Transverse colon (tissue), 3 donors: ENCODE measurements around the gene AURKA.

Experiments used
- EP300 ChIP-seq: sonication (generic); formaldehyde crosslinking; IDR thresholded peaks from one replicate; pipeline ENCODE4 v1.6.1; 2017; ENCODE audit warnings: antibody characterized with exemption, low read depth
- POLR2A ChIP-seq: fragments of 450-650 bp; IDR thresholded peaks from one replicate; pipeline ENCODE4 v1.6.1; 2016; ENCODE audit warnings: antibody characterized with exemption, mild to moderate bottlenecking, moderate library complexity
- TF ChIP-seq, protein P1 (sequence below), 5 experiments: fragments of 200-600 bp in 3 of 5; fragments of 450-650 bp in 2 of 5; sonication (generic) in 3 of 5; IDR thresholded peaks; 1 replicate in 2 of 5; 2 replicates in 3 of 5; pipeline ENCODE4 v1.5.1; 2016 to 2017; ENCODE audit warnings: antibody characterized with exemption in 5 of 5, inconsistent platforms in 3 of 5, mild to moderate bottlenecking in 2 of 5, moderate library complexity in 1 of 5

- TF ChIP-seq EP300 (no peak), POLR2A (no peak)
- TF ChIP-seq, protein P1, sequence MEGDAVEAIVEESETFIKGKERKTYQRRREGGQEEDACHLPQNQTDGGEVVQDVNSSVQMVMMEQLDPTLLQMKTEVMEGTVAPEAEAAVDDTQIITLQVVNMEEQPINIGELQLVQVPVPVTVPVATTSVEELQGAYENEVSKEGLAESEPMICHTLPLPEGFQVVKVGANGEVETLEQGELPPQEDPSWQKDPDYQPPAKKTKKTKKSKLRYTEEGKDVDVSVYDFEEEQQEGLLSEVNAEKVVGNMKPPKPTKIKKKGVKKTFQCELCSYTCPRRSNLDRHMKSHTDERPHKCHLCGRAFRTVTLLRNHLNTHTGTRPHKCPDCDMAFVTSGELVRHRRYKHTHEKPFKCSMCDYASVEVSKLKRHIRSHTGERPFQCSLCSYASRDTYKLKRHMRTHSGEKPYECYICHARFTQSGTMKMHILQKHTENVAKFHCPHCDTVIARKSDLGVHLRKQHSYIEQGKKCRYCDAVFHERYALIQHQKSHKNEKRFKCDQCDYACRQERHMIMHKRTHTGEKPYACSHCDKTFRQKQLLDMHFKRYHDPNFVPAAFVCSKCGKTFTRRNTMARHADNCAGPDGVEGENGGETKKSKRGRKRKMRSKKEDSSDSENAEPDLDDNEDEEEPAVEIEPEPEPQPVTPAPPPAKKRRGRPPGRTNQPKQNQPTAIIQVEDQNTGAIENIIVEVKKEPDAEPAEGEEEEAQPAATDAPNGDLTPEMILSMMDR (IDR thresholded peaks at IDR 0.05), result no peak
Measured at GRCh38 chr20:56383334-56383733, 8.7 kb downstream of the AURKA start.
